ENCODE results near the gene KCNAB1.

DNA sequence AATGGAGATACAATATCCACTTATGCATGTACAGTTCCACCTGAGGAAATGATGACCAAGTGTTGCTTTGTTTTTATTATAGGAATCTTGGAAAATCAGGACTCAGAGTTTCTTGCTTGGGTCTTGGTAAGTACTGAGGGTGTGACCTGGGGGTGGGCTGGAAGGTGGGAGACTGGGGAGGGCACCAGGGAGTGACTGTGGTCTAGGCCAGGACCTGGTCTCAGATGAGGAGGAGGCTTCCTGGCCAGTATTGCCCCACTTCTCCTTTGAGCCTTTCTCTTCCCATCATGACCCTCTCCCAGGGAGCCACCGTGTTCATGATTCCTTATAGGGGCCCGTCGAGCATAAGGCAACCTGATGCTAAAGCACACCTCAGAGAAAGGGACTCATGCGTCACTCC lies 301.2 kb downstream of the KCNAB1 start:
- TF ChIP-seq, protein P1, sequence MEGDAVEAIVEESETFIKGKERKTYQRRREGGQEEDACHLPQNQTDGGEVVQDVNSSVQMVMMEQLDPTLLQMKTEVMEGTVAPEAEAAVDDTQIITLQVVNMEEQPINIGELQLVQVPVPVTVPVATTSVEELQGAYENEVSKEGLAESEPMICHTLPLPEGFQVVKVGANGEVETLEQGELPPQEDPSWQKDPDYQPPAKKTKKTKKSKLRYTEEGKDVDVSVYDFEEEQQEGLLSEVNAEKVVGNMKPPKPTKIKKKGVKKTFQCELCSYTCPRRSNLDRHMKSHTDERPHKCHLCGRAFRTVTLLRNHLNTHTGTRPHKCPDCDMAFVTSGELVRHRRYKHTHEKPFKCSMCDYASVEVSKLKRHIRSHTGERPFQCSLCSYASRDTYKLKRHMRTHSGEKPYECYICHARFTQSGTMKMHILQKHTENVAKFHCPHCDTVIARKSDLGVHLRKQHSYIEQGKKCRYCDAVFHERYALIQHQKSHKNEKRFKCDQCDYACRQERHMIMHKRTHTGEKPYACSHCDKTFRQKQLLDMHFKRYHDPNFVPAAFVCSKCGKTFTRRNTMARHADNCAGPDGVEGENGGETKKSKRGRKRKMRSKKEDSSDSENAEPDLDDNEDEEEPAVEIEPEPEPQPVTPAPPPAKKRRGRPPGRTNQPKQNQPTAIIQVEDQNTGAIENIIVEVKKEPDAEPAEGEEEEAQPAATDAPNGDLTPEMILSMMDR (IDR thresholded peaks at IDR 0.05; ENCODE audit: low read length) = no peak
- TF ChIP-seq EZH2 (IDR thresholded peaks at IDR 0.05; ENCODE audit: borderline replicate concordance, low read length) = no peak
